ENCODE results near the gene DCHS2.

The DCHS2 gene

DNA sequence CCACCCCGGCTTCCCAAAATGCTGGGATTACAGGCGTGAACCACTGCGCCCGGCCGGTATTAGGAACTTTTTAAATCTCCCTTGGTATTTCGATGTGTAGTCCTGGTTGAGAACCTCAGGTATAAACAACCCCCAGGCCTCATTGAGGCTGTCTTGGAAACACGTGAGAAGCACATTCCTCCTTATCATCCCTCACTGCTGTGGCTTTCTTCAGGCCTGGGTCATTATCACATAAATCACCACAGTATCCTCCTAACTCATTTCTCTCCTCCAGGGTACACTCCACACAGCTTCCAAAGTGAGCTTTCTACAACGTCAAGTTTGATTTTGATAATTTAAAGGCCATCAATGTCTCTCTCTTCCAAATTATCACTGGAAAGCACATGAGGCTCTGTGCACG lies 198.2 kb downstream of the DCHS2 start:
- TF ChIP-seq FOXP2 (optimal IDR thresholded peaks at IDR 0.05; ENCODE audit: borderline replicate concordance, extremely low read depth, extremely low read length, insufficient read depth) (no peak), SIN3A (IDR thresholded peaks at IDR 0.05; ENCODE audit: borderline replicate concordance, insufficient read depth, low read length) (no peak), TAF1 (IDR thresholded peaks at IDR 0.05; ENCODE audit: borderline replicate concordance, insufficient read depth, low read length) (no peak), POLR2AphosphoS5 (IDR thresholded peaks at IDR 0.05; ENCODE audit: low read depth, low read length) (no peak)
- TF ChIP-seq, protein P1, sequence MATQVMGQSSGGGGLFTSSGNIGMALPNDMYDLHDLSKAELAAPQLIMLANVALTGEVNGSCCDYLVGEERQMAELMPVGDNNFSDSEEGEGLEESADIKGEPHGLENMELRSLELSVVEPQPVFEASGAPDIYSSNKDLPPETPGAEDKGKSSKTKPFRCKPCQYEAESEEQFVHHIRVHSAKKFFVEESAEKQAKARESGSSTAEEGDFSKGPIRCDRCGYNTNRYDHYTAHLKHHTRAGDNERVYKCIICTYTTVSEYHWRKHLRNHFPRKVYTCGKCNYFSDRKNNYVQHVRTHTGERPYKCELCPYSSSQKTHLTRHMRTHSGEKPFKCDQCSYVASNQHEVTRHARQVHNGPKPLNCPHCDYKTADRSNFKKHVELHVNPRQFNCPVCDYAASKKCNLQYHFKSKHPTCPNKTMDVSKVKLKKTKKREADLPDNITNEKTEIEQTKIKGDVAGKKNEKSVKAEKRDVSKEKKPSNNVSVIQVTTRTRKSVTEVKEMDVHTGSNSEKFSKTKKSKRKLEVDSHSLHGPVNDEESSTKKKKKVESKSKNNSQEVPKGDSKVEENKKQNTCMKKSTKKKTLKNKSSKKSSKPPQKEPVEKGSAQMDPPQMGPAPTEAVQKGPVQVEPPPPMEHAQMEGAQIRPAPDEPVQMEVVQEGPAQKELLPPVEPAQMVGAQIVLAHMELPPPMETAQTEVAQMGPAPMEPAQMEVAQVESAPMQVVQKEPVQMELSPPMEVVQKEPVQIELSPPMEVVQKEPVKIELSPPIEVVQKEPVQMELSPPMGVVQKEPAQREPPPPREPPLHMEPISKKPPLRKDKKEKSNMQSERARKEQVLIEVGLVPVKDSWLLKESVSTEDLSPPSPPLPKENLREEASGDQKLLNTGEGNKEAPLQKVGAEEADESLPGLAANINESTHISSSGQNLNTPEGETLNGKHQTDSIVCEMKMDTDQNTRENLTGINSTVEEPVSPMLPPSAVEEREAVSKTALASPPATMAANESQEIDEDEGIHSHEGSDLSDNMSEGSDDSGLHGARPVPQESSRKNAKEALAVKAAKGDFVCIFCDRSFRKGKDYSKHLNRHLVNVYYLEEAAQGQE (IDR thresholded peaks at IDR 0.05; ENCODE audit: insufficient read depth in 1 of 2, low read depth in 2 of 2, low read length in 2 of 2): no peak

DNA sequence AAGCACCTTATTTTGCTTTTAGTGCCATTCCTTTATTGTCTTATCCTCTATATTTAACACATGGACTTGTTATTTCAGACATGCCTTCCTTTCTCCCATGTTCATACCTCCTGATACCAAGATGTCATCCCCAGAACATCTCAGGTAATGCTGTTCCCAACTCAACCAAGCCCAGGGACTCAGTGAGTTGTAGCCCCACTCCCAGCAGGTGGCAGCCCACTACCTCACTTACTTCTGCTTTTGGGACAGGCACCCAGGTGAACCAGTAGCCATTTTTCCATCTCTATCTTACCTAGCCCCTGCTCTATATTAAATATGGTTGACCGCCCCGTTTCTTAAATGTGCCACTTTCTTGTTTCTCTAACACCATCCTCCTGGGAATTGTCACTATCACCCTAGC lies 199.0 kb downstream of the DCHS2 start:
- no peak for TF ChIP-seq TAF1 (IDR thresholded peaks at IDR 0.05; ENCODE audit: borderline replicate concordance, insufficient read depth, low read length)
- no peak for TF ChIP-seq SIN3A (IDR thresholded peaks at IDR 0.05; ENCODE audit: borderline replicate concordance, insufficient read depth, low read length)
- no peak for TF ChIP-seq POLR2AphosphoS5 (IDR thresholded peaks at IDR 0.05; ENCODE audit: low read depth, low read length)
- TF ChIP-seq, protein P1 (IDR thresholded peaks at IDR 0.05; ENCODE audit: insufficient read depth in 1 of 2, low read depth in 2 of 2, low read length in 2 of 2): no peak
- no peak for TF ChIP-seq FOXP2 (optimal IDR thresholded peaks at IDR 0.05; ENCODE audit: borderline replicate concordance, extremely low read depth, extremely low read length, insufficient read depth)

DNA sequence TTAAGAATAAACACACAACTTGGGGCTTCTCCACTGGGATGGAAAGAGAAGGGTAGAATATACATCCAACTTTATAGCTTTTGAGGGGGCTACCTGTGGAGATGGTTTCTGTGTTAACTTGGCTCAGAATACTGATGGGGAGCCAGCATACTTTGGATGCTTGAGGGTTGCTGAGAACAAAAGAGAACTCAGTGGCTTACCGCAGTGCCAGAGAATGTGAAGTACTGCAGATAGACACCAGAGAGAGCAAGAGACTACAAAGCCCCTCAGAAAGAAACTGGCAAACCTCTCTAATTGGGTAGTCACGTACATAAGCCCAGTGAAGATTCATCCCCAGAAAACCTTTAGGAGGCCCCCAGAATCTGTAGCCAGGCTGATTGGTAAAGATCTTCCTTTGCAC lies 214.4 kb downstream of the DCHS2 start:
- TF ChIP-seq SIN3A (IDR thresholded peaks at IDR 0.05; ENCODE audit: borderline replicate concordance, insufficient read depth, low read length) (no peak), POLR2AphosphoS5 (IDR thresholded peaks at IDR 0.05; ENCODE audit: low read depth, low read length) (no peak)
- TF ChIP-seq, protein P1 (IDR thresholded peaks at IDR 0.05; ENCODE audit: insufficient read depth in 1 of 2, low read depth in 2 of 2, low read length in 2 of 2): no peak

DNA sequence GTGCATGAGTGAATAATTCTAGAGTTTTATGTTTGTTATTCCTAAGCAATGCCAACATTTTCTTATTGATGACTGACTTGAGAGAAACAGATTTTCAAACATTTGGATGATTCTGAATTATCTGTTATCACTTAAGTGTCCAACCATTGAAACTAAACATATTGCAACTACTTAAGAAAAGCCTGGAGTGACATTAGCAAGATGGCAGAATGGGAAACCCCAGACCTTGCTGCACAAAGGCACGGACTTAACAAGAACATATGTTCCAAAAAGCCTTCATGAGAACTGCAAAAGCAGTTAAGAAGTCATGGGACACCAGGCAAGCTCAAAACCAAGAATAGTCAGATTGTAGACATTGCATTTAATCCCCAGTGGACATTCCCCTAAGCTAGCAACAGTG lies 215.1 kb downstream of the DCHS2 start:
- TF ChIP-seq FOXP2 (optimal IDR thresholded peaks at IDR 0.05; ENCODE audit: borderline replicate concordance, extremely low read depth, extremely low read length, insufficient read depth) (no peak), TAF1 (IDR thresholded peaks at IDR 0.05; ENCODE audit: borderline replicate concordance, insufficient read depth, low read length) (no peak), POLR2AphosphoS5 (IDR thresholded peaks at IDR 0.05; ENCODE audit: low read depth, low read length) (no peak), SIN3A (IDR thresholded peaks at IDR 0.05; ENCODE audit: borderline replicate concordance, insufficient read depth, low read length) (no peak)
- TF ChIP-seq, protein P1 (IDR thresholded peaks at IDR 0.05; ENCODE audit: insufficient read depth in 1 of 2, low read depth in 2 of 2, low read length in 2 of 2): no peak

DNA sequence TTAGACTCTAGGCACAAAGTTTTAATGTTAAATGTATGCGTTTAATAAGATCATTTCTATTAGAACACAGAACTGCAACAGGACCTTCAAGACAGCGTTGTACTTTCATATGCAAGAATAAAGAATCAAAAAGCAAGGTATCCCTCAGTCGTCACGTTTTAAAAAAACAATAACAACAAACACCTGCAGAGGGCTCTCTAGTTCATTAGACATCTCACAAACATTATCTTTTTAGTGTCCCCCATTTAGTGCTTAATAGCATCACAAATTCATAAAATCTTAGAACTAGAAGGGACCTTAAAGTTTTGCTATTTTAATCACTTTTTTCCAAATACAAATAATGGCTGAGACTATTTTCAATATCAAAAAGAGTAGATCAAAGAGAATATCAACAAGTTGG lies 236.6 kb downstream of the DCHS2 start:
- TF ChIP-seq, protein P1 (IDR thresholded peaks at IDR 0.05; ENCODE audit: insufficient read depth in 1 of 2, low read depth in 2 of 2, low read length in 2 of 2): no peak
